ENCODE measurements around the gene CIC. TPM values are rescaled to one million over a fixed set of nuclear protein-coding genes. Genes with fewer than 3 reads are reported as not detected.

The CIC gene
- total RNA-seq, 1 experiment from 2014 or later = 54.0 TPM

DNA sequence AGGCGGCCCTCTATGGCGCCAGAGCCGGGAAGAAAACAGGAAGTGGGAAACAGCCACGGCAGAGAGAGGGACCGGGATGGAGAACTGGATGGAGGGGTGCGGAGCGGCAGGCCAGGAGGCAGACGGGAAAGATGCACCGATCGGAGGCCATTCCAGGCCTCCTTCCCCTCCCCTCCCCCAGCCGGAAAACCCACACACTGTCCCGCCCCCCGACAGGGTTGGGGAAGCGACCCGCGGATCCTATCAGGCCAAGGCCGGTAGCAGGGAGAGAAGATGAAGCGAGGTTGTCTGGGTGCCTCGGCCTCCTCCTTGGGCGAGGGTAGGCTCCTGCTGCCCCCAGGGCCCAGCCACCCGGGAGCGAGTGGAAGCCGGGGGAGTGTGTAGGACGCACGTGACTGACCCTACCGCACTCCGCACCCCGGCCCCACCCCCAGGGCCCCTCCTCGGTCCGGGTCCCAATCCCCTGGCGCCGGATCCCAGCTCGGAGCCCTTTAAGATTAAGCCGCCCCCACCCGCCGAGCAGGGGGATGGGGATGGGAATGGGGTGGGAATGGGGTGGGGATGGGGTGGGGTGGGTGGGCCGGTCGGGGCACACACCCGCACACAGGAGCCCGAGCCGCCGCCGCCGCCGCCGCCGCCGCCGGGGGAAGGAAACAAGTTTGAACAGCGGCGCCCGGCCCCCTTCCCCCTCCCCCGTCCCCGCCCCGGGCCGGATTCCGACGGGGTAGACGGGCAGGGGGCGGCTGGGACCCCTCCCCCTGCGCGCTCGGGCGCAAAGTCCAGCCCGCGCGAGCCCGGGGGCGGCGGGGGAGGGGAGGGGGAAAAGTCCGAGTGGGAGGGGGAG lies 15.6 kb upstream of the CIC start:
- H4K91ac ChIP-seq (ENCODE audit: insufficient read length, low read depth, low read length) = no peak overlapping the region
- H3K79me2 ChIP-seq (ENCODE audit: insufficient read depth, low read length) = peaks cover 5% of the 10 kb centered on the region; the same call in 1 of the 2 replicates
- no CpG with 5 or more reads among the region's 71 CpGs for WGBS (ENCODE audit: extremely low coverage, insufficient read length, low lambda C conversion rate)
- no peak overlapping the region for H3T11ph ChIP-seq (ENCODE audit: low read length)
- H3K4me2 ChIP-seq (ENCODE audit: insufficient read depth, insufficient read length, low read length) = peak overlapping the region; percentile 54
- DNase-seq = peak; percentile 75
- peaks cover 5 to 22% (median 18%) of the 10 kb centered on the region in 3 experiments; a peak in 6 of 7 replicates for H3K36me3 Mint-ChIP-seq (ENCODE audit: insufficient read depth in 1 of 3, low read depth in 3 of 3)
- no peak overlapping the region for H3K23ac ChIP-seq (ENCODE audit: insufficient read length, low read depth, low read length)
- H3K9ac ChIP-seq (ENCODE audit: extremely low read depth, insufficient read length, low read length) = no peak overlapping the region
- peaks cover 19% of the 10 kb centered on the region for H3K27me3 Mint-ChIP-seq (ENCODE audit: low read depth)
- no peak overlapping the region for H3K56ac ChIP-seq (ENCODE audit: insufficient read length, low read depth, low read length)
- no peaks in the 10 kb centered on the region for H4K20me1 ChIP-seq (ENCODE audit: control insufficient read depth, insufficient read depth, insufficient read length)
- H3K4me1 Mint-ChIP-seq = peaks cover 22 to 40% of the 10 kb centered on the region in 2 experiments
- no peak overlapping the region for H4K5ac ChIP-seq (ENCODE audit: insufficient read length, low read depth, low read length)
- no peak overlapping the region for H2BK15ac ChIP-seq (ENCODE audit: low read depth, low read length)
- no peaks in the 10 kb centered on the region for H3K79me1 ChIP-seq (ENCODE audit: insufficient read depth, low read depth, low read length, poor library complexity, severe bottlenecking)
- no peak overlapping the region for H4K8ac ChIP-seq (replicated peaks; ENCODE audit: insufficient read length, low read depth, low read length)
- H3K27me3 ChIP-seq (ENCODE audit: insufficient read depth, low read length) = no peaks in the 10 kb centered on the region
- TF ChIP-seq, protein P1, sequence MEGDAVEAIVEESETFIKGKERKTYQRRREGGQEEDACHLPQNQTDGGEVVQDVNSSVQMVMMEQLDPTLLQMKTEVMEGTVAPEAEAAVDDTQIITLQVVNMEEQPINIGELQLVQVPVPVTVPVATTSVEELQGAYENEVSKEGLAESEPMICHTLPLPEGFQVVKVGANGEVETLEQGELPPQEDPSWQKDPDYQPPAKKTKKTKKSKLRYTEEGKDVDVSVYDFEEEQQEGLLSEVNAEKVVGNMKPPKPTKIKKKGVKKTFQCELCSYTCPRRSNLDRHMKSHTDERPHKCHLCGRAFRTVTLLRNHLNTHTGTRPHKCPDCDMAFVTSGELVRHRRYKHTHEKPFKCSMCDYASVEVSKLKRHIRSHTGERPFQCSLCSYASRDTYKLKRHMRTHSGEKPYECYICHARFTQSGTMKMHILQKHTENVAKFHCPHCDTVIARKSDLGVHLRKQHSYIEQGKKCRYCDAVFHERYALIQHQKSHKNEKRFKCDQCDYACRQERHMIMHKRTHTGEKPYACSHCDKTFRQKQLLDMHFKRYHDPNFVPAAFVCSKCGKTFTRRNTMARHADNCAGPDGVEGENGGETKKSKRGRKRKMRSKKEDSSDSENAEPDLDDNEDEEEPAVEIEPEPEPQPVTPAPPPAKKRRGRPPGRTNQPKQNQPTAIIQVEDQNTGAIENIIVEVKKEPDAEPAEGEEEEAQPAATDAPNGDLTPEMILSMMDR (conservative IDR thresholded peaks at IDR 0.05) = no peak
- peak overlapping the region; percentile 80 to 98 (median 94) for H3K27ac Mint-ChIP-seq
- H3K27ac ChIP-seq (ENCODE audit: insufficient read length, low read depth, low read length) = no peak overlapping the region
- H3K4ac ChIP-seq (ENCODE audit: low read depth, low read length) = no peak overlapping the region
- peak overlapping the region; percentile 84; the same call in 1 of the 2 replicates for H3K14ac ChIP-seq (ENCODE audit: insufficient read depth, low read length)
- peak overlapping the region; percentile 73 for H3K18ac ChIP-seq (ENCODE audit: insufficient read length, low read depth, low read length)
- H3K4me1 ChIP-seq (ENCODE audit: insufficient read depth, low read length) = peaks cover 6% of the 10 kb centered on the region; the same call in 1 of the 2 replicates
- peaks cover 14% of the 10 kb centered on the region for H3K23me2 ChIP-seq (ENCODE audit: insufficient read length, low read depth, low read length, poor library complexity, severe bottlenecking)
- no peak overlapping the region for H2BK20ac ChIP-seq (ENCODE audit: low read depth, low read length, poor library complexity, severe bottlenecking)
- H2BK120ac ChIP-seq (ENCODE audit: low read depth, low read length, poor library complexity, severe bottlenecking) = no peak overlapping the region
- H3K9me3 Mint-ChIP-seq = no peaks in the 10 kb centered on the region
- H2BK12ac ChIP-seq (ENCODE audit: insufficient read length, low read depth, low read length) = no peak overlapping the region
- H2AK5ac ChIP-seq (ENCODE audit: insufficient read length, low read length) = no peak overlapping the region
- no peak overlapping the region for H2BK5ac ChIP-seq (ENCODE audit: insufficient read length, low read length)
- no peaks in the 10 kb centered on the region for H3K9me3 ChIP-seq (ENCODE audit: control insufficient read depth, low read depth, low read length)
- H2AFZ ChIP-seq (ENCODE audit: low read length) = no peak overlapping the region
- peak overlapping the region; percentile 87 to 92 for H3K4me3 Mint-ChIP-seq
